HG03139 (cell line): Measurements from ENCODE around the gene AGFG1.
"Not testable (repeated sequence)": the region's sequence is repeated elsewhere in the genome, so short reads cannot be mapped to it uniquely, and the experiment has no call there.

Experiments
- ATAC-seq: cut with Tn5 transposase; IDR thresholded peaks from one replicate; pipeline ENCODE4 v1.9.1; 2021; ENCODE audit not compliant: unreplicated experiment

The AGFG1 gene

GRCh38 chr2:227493524-227493923 lies 21.6 kb downstream of the AGFG1 start:
- ATAC-seq = no peak

GRCh38 chr2:227497158-227497557 lies 25.2 kb downstream of the AGFG1 start:
- ATAC-seq = no peak

- no peak for ATAC-seq
Measured at GRCh38 chr2:227499627-227500300, 27.8 kb downstream of the AGFG1 start.

- no peak for ATAC-seq
Measured at GRCh38 chr2:227500301-227500630, 28.3 kb downstream of the AGFG1 start.

- ATAC-seq = no peak
Measured at GRCh38 chr2:227503433-227504406, 31.8 kb downstream of the AGFG1 start.

GRCh38 chr2:227504700-227505099 lies 32.7 kb downstream of the AGFG1 start:
- ATAC-seq = no peak

GRCh38 chr2:227506456-227506855 lies 34.5 kb downstream of the AGFG1 start:
- no peak for ATAC-seq

GRCh38 chr2:227507963-227508362 lies 36.0 kb downstream of the AGFG1 start:
- no peak for ATAC-seq

GRCh38 chr2:227509076-227509475 lies 37.1 kb downstream of the AGFG1 start:
- no peak for ATAC-seq

GRCh38 chr2:227509824-227510619 lies 38.1 kb downstream of the AGFG1 start:
- ATAC-seq = no peak

- ATAC-seq = no peak
Measured at GRCh38 chr2:227510620-227510958, 38.6 kb downstream of the AGFG1 start.

GRCh38 chr2:227511239-227511930 lies 39.4 kb downstream of the AGFG1 start:
- no peak for ATAC-seq

- no peak for ATAC-seq
Measured at GRCh38 chr2:227511955-227512354, 40.0 kb downstream of the AGFG1 start.

- ATAC-seq = no peak
Measured at GRCh38 chr2:227513113-227513512, 41.2 kb downstream of the AGFG1 start.

- ATAC-seq = no peak
Measured at GRCh38 chr2:227515742-227516141, 43.8 kb downstream of the AGFG1 start.

GRCh38 chr2:227517724-227518123 lies 45.8 kb downstream of the AGFG1 start:
- no peak for ATAC-seq

- ATAC-seq = not testable (repeated sequence)
Measured at GRCh38 chr2:227518278-227518865, 46.4 kb downstream of the AGFG1 start.

GRCh38 chr2:227521178-227521577 lies 49.2 kb downstream of the AGFG1 start:
- ATAC-seq = not testable (repeated sequence)

- no peak for ATAC-seq
Measured at GRCh38 chr2:227524665-227525064, 52.7 kb downstream of the AGFG1 start.

- ATAC-seq = no peak
Measured at GRCh38 chr2:227527351-227527750, 55.4 kb downstream of the AGFG1 start.

GRCh38 chr2:227528803-227529202 lies 56.8 kb downstream of the AGFG1 start:
- ATAC-seq = no peak
